HEK293 (cell line): ENCODE measurements around the gene NDRG3.

Experiments
- CTCF ChIA-PET: fragments of 350-600 bp; formaldehyde crosslinking; extraction: SDS; loops from one replicate; lab custom pipeline; 2021; ENCODE audit warnings: antibody characterized with exemption; lab: Yijun Ruan, JAX
- POLR2A ChIA-PET: fragments of 300-600 bp; formaldehyde crosslinking; extraction: SDS; loops from one replicate; lab custom pipeline; 2020; ENCODE audit warnings: antibody characterized with exemption, inconsistent platforms; lab: Yijun Ruan, JAX
- H3K27ac ChIP-seq: fragments of 200-500 bp; sonication (Bioruptor generic); 2 replicates; pipeline ENCODE4 v1.5.1; 2014; ENCODE audit warnings: low read depth, low read length, control low read depth, inconsistent platforms; ENCODE audit errors: extremely low read depth
- H3K36me3 ChIP-seq, 2 experiments: fragments of 200-500 bp in 1 of 2; sonication (Bioruptor generic) in 1 of 2; 1 replicate in 1 of 2; 2 replicates in 1 of 2; pipeline ENCODE4 v1.5.1; 2014 to 2017; ENCODE audit warnings: inconsistent platforms in 2 of 2, low read length in 2 of 2; ENCODE audit not compliant: control insufficient read depth in 2 of 2, insufficient read depth in 1 of 2
- H3K4me1 ChIP-seq: fragments of 200-500 bp; sonication (Bioruptor generic); 2 replicates; pipeline ENCODE4 v1.5.1; 2014; ENCODE audit warnings: mild to moderate bottlenecking, low read length, inconsistent platforms; ENCODE audit not compliant: control insufficient read depth, insufficient read depth
- H3K4me3 ChIP-seq: 2 replicates; pipeline ENCODE4 v1.5.1; 2011; ENCODE audit warnings: low read depth, mild to moderate bottlenecking, control low read depth, low read length, moderate library complexity
- H3K9me3 ChIP-seq: fragments of 200-500 bp; sonication (Bioruptor generic); 2 replicates; pipeline ENCODE4 v1.5.1; 2014; ENCODE audit warnings: low read depth, low read length, inconsistent platforms; ENCODE audit not compliant: control insufficient read depth, insufficient read depth
- BCL11A ChIP-seq: fragments of 450-650 bp; formaldehyde crosslinking; IDR thresholded peaks from 2 replicates; pipeline ENCODE4 v1.5.1; 2016; ENCODE audit warnings: low read depth, missing biosample characterization, missing genetic modification characterization
- FEZF1 ChIP-seq: fragments of 450-650 bp; formaldehyde crosslinking; IDR thresholded peaks from 2 replicates; pipeline ENCODE4 v1.5.1; 2016; ENCODE audit warnings: missing biosample characterization, missing genetic modification characterization
- GLI4 ChIP-seq: fragments of 450-650 bp; formaldehyde crosslinking; IDR thresholded peaks from 2 replicates; pipeline ENCODE4 v1.5.1; 2016; ENCODE audit warnings: missing biosample characterization, missing genetic modification characterization
- HOXD13 ChIP-seq: sonication (generic); formaldehyde crosslinking; IDR thresholded peaks from 2 replicates; pipeline ENCODE4 v1.8.0; 2022; ENCODE audit warnings: missing genetic modification reagents, borderline replicate concordance
- KLF16 ChIP-seq: fragments of 450-650 bp; formaldehyde crosslinking; IDR thresholded peaks from 2 replicates; pipeline ENCODE4 v1.5.1; 2017; ENCODE audit warnings: missing biosample characterization, missing genetic modification characterization
- MEIS1 ChIP-seq: sonication (generic); formaldehyde crosslinking; IDR thresholded peaks from 2 replicates; pipeline ENCODE4 v1.8.1; 2022; ENCODE audit warnings: missing genetic modification reagents, mild to moderate bottlenecking, borderline replicate concordance
- MYNN ChIP-seq: fragments of 450-650 bp; formaldehyde crosslinking; IDR thresholded peaks from 2 replicates; pipeline ENCODE4 v1.5.1; 2016; ENCODE audit warnings: missing biosample characterization, missing genetic modification characterization, borderline replicate concordance
- SALL2 ChIP-seq: fragments of 450-650 bp; formaldehyde crosslinking; IDR thresholded peaks from 2 replicates; pipeline ENCODE4 v1.5.0; 2017; ENCODE audit warnings: missing biosample characterization, mild to moderate bottlenecking, missing genetic modification characterization, borderline replicate concordance
- ZBTB17 ChIP-seq: fragments of 450-650 bp; formaldehyde crosslinking; IDR thresholded peaks from 2 replicates; pipeline ENCODE4 v1.5.1; 2016; ENCODE audit warnings: missing biosample characterization, missing genetic modification characterization
- ZBTB21 ChIP-seq: fragments of 450-650 bp; formaldehyde crosslinking; IDR thresholded peaks from 2 replicates; pipeline ENCODE4 v1.5.1; 2017; ENCODE audit warnings: missing biosample characterization, missing genetic modification characterization
- ZNF112 ChIP-seq: fragments of 450-650 bp; formaldehyde crosslinking; IDR thresholded peaks from 2 replicates; pipeline ENCODE4 v1.5.0; 2017; ENCODE audit warnings: missing biosample characterization, missing genetic modification characterization
- ZNF114 ChIP-seq: fragments of 450-650 bp; formaldehyde crosslinking; IDR thresholded peaks from 2 replicates; pipeline ENCODE4 v1.5.0; 2017; ENCODE audit warnings: missing biosample characterization, missing genetic modification characterization
- ZNF335 ChIP-seq: fragments of 450-650 bp; formaldehyde crosslinking; conservative IDR thresholded peaks from 2 replicates; pipeline ENCODE4 v1.5.1; 2016; ENCODE audit warnings: missing biosample characterization, missing genetic modification characterization
- ZNF394 ChIP-seq: fragments of 450-650 bp; formaldehyde crosslinking; IDR thresholded peaks from 2 replicates; pipeline ENCODE4 v1.5.1; 2016; ENCODE audit warnings: missing biosample characterization, missing genetic modification characterization, mild to moderate bottlenecking, moderate library complexity, borderline replicate concordance
- ZNF426 ChIP-seq: fragments of 450-650 bp; formaldehyde crosslinking; IDR thresholded peaks from 2 replicates; pipeline ENCODE4 v1.5.1; 2017; ENCODE audit warnings: missing biosample characterization, missing genetic modification characterization, mild to moderate bottlenecking, inconsistent platforms, moderate library complexity
- ZNF629 ChIP-seq: fragments of 450-650 bp; formaldehyde crosslinking; IDR thresholded peaks from 2 replicates; pipeline ENCODE4 v1.5.1; 2017; ENCODE audit warnings: missing biosample characterization, missing genetic modification characterization
- ZNF701 ChIP-seq: fragments of 450-650 bp; formaldehyde crosslinking; IDR thresholded peaks from 2 replicates; pipeline ENCODE4 v1.5.1; 2016; ENCODE audit warnings: missing biosample characterization, missing genetic modification characterization
- ZNF707 ChIP-seq: fragments of 450-650 bp; formaldehyde crosslinking; IDR thresholded peaks from 2 replicates; pipeline ENCODE4 v1.5.1; 2016; ENCODE audit warnings: missing biosample characterization, missing genetic modification characterization
- ZNF791 ChIP-seq: fragments of 450-650 bp; formaldehyde crosslinking; IDR thresholded peaks from 2 replicates; pipeline ENCODE4 v1.5.1; 2016; ENCODE audit warnings: missing biosample characterization, missing genetic modification characterization
- ZNF843 ChIP-seq: fragments of 450-650 bp; formaldehyde crosslinking; IDR thresholded peaks from 2 replicates; pipeline ENCODE4 v1.5.1; 2016; ENCODE audit warnings: missing biosample characterization, missing genetic modification characterization
- TF ChIP-seq, protein P1 (sequence below): fragments of 450-650 bp; formaldehyde crosslinking; IDR thresholded peaks from 2 replicates; pipeline ENCODE4 v1.5.1; 2016; ENCODE audit warnings: missing biosample characterization, missing genetic modification characterization
- TF ChIP-seq, protein P2 (sequence below): fragments of 450-650 bp; formaldehyde crosslinking; IDR thresholded peaks from 2 replicates; pipeline ENCODE4 v1.5.1; 2016; ENCODE audit warnings: missing biosample characterization, missing genetic modification characterization, borderline replicate concordance
- TF ChIP-seq, protein P3 (sequence below): fragments of 450-650 bp; formaldehyde crosslinking; IDR thresholded peaks from 2 replicates; pipeline ENCODE4 v1.5.1; 2016; ENCODE audit warnings: missing biosample characterization, missing genetic modification characterization, low read depth

NDRG3 gene

DNA sequence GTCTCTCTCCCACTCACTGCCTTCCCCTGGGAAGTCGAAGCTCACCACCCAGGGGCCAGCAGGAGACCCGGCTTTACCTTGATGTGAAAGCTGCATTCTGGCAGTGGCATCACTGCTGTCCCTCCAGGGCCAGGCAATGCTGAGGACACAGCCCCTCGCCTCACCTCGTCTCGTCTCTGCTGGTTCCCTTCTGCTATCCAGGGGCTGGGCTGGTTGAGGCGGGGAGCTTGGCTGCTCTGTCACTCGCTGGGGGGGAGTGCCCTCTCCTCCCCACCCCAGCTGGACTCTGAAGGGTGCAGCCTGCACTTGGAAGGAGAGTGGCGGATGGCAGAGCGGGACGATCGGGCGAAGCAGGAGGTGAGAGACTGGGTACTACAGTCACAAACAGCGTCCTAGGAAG lies 40.4 kb upstream of the NDRG3 start (continued):
- TF ChIP-seq, protein P1, sequence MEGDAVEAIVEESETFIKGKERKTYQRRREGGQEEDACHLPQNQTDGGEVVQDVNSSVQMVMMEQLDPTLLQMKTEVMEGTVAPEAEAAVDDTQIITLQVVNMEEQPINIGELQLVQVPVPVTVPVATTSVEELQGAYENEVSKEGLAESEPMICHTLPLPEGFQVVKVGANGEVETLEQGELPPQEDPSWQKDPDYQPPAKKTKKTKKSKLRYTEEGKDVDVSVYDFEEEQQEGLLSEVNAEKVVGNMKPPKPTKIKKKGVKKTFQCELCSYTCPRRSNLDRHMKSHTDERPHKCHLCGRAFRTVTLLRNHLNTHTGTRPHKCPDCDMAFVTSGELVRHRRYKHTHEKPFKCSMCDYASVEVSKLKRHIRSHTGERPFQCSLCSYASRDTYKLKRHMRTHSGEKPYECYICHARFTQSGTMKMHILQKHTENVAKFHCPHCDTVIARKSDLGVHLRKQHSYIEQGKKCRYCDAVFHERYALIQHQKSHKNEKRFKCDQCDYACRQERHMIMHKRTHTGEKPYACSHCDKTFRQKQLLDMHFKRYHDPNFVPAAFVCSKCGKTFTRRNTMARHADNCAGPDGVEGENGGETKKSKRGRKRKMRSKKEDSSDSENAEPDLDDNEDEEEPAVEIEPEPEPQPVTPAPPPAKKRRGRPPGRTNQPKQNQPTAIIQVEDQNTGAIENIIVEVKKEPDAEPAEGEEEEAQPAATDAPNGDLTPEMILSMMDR, result no peak

DNA sequence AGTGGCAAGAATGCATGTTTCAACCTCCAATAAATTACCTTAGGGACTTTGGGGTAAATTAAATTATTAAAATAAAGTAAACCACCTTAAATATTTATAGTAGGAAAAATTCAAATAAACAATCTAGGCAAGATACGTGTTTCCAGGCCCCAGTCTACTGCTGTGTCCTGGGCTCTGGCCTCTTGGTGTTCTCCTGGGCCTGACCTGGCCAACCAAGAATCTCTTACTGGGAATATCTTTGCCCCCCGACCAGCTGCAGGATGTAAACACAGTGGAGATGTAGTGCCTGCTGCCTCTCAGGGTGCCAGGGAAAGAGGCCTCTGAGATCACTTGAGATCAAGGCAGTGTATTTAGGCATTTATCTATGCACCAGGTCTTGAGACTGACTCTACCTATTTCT lies 39.4 kb upstream of the NDRG3 start:
- no peaks in the 10 kb centered on the region for H3K9me3 ChIP-seq
- no peak for TF ChIP-seq ZNF843
- no peak for TF ChIP-seq ZBTB21 (tag by site-specific recombination)
- TF ChIP-seq HOXD13 (CRISPR knock-in tag), result no peak
- TF ChIP-seq ZNF335, result no peak
- TF ChIP-seq, protein P2, sequence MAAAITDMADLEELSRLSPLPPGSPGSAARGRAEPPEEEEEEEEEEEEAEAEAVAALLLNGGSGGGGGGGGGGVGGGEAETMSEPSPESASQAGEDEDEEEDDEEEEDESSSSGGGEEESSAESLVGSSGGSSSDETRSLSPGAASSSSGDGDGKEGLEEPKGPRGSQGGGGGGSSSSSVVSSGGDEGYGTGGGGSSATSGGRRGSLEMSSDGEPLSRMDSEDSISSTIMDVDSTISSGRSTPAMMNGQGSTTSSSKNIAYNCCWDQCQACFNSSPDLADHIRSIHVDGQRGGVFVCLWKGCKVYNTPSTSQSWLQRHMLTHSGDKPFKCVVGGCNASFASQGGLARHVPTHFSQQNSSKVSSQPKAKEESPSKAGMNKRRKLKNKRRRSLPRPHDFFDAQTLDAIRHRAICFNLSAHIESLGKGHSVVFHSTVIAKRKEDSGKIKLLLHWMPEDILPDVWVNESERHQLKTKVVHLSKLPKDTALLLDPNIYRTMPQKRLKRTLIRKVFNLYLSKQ (tag by site-specific recombination), result no peak
- no peak for TF ChIP-seq SALL2 (tag by site-specific recombination)
- TF ChIP-seq ZNF394 (tag by site-specific recombination), result no peak
- H3K4me1 ChIP-seq, result no peaks in the 10 kb centered on the region
- ChIA-PET CTCF (interaction anchor here (1.1 kb wide), 1 partner anchor 11 kb away, joined by 3 read pairs; no protein-coding TSS in a partner anchor), POLR2A (interaction anchor here (1.9 kb wide), 1 partner anchor 12 kb away, joined by 4 read pairs; the partner anchor contains the start of gene DSN1)
- peaks cover 0 to 44% of the 10 kb centered on the region in 2 experiments; a peak in 2 of 3 replicates for H3K36me3 ChIP-seq
- H3K27ac ChIP-seq, result no peak overlapping the region
- no peak overlapping the region for H3K4me3 ChIP-seq

DNA sequence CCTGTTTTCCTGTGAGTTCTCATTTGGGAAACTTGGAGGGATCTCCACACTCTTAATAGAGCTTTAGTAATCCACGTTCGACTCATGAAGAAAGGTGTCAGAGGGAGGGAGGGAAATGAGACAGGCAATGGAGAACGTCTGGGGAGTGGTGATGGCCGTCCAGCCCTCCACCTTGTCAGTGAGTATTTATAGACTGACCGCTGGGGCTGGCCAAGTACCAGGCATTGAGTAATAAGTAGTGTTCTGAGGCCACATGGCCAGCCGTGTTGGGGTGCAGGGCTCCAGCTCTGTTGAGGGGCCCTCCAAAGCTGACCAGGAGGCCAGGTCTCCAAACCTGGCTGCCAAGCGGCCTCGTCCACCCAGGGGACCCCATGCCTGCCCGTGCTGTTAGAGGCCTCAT lies 39.0 kb upstream of the NDRG3 start:
- POLR2A ChIA-PET, result interaction anchor here (1.9 kb wide), 1 partner anchor 11 kb away, joined by 4 read pairs; the partner anchor contains the start of gene DSN1
- CTCF ChIA-PET, result interaction anchor here (1.1 kb wide), 1 partner anchor 10 kb away, joined by 3 read pairs; no protein-coding TSS in a partner anchor
- peaks cover 0 to 44% of the 10 kb centered on the region in 2 experiments; a peak in 2 of 3 replicates for H3K36me3 ChIP-seq

DNA sequence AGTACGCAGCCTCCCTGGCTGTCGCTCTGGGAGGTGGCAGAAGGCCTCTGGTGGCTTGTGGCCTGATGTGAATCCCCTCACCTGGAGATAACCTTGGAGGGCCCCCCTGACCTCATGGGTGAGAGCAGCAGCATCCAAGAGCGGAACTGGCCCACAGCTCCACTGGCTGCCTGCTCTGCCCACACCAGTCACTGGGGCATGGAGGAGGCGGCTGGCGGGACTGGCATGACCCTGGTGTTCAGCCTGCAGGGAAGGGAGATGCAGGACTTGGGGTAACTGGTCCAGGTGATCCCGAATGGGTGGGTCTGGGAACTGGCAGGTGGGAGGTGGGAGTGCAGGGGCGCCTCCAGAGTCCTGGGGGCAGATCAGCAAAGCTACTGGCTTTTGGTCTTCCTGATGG lies 38.2 kb upstream of the NDRG3 start:
- no peak overlapping the region for H3K4me3 ChIP-seq
- no peaks in the 10 kb centered on the region for H3K9me3 ChIP-seq
- no peaks in the 10 kb centered on the region for H3K4me1 ChIP-seq
- H3K27ac ChIP-seq, result no peak overlapping the region
- POLR2A ChIA-PET, result interaction anchor here (1.9 kb wide), 1 partner anchor 11 kb away, joined by 4 read pairs; the partner anchor contains the start of gene DSN1
- TF ChIP-seq ZNF707 (tag by site-specific recombination) (no peak), ZBTB17 (tag by site-specific recombination) (no peak), FEZF1 (tag by site-specific recombination) (no peak), ZNF112 (tag by site-specific recombination) (no peak)
- TF ChIP-seq, all 188 proteins: peak for 0
- CTCF ChIA-PET, result no interaction called here
- peaks cover 0 to 42% of the 10 kb centered on the region in 2 experiments; a peak in 2 of 3 replicates for H3K36me3 ChIP-seq

More for the DNA sequence above, 39.0 kb upstream of the NDRG3 start:
- Histone ChIP-seq H3K27ac (no peak overlapping the region), H3K4me1 (no peaks in the 10 kb centered on the region), H3K4me3 (no peak overlapping the region), H3K9me3 (no peaks in the 10 kb centered on the region)
- no peak for TF ChIP-seq ZNF114
- TF ChIP-seq MEIS1 (CRISPR knock-in tag), result no peak
- no peak for TF ChIP-seq GLI4 (tag by site-specific recombination)
- TF ChIP-seq, protein P3, sequence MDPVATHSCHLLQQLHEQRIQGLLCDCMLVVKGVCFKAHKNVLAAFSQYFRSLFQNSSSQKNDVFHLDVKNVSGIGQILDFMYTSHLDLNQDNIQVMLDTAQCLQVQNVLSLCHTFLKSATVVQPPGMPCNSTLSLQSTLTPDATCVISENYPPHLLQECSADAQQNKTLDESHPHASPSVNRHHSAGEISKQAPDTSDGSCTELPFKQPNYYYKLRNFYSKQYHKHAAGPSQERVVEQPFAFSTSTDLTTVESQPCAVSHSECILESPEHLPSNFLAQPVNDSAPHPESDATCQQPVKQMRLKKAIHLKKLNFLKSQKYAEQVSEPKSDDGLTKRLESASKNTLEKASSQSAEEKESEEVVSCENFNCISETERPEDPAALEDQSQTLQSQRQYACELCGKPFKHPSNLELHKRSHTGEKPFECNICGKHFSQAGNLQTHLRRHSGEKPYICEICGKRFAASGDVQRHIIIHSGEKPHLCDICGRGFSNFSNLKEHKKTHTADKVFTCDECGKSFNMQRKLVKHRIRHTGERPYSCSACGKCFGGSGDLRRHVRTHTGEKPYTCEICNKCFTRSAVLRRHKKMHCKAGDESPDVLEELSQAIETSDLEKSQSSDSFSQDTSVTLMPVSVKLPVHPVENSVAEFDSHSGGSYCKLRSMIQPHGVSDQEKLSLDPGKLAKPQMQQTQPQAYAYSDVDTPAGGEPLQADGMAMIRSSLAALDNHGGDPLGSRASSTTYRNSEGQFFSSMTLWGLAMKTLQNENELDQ, result no peak
- no peak for TF ChIP-seq ZNF791
- no peak for TF ChIP-seq KLF16 (tag by site-specific recombination)
- TF ChIP-seq ZNF701, result no peak
- no peak for TF ChIP-seq ZNF426 (tag by site-specific recombination)
- TF ChIP-seq BCL11A (tag by site-specific recombination), result no peak
- TF ChIP-seq MYNN (tag by site-specific recombination), result no peak
- TF ChIP-seq ZNF629 (tag by site-specific recombination), result no peak
- TF ChIP-seq, all 188 proteins: peak for 0
